Activated CD8-positive, alpha-beta T cell treated with anti-CD3 and anti-CD28 coated beads for 36 hours (primary cell): ENCODE data around the gene LRMDA. TPM values are rescaled to one million over a fixed set of nuclear protein-coding genes. Genes with fewer than 3 reads are reported as not detected.

Experiments
- ATAC-seq: fragments of 200-7000 bp; cut with Tn5 transposase; one replicate; pipeline ENCODE4 v1.10.0; 2021; ENCODE audit warnings: mild to moderate bottlenecking, moderate library complexity
- CTCF ChIA-PET: fragments of 350-600 bp; sonication (Branson Sonifier 250); formaldehyde crosslinking; loops from one replicate; lab custom pipeline; 2021; ENCODE audit warnings: antibody characterized with exemption; lab: Charles Lee
- POLR2A ChIA-PET: fragments of 350-600 bp; sonication (Branson Sonifier 250); formaldehyde crosslinking; loops from one replicate; lab custom pipeline; 2021; ENCODE audit warnings: antibody characterized with exemption; lab: Charles Lee
- DNase-seq: peaks from one replicate; pipeline ENCODE4 v3.0.0-alpha.2; 2020
- H3K27ac Mint-ChIP-seq: one replicate; pipeline ENCODE4 v1.8.0; 2021; ENCODE audit warnings: mild to moderate bottlenecking, mixed read lengths
- H3K27me3 Mint-ChIP-seq: one replicate; pipeline ENCODE4 v1.8.0; 2021; ENCODE audit warnings: mixed read lengths
- H3K36me3 Mint-ChIP-seq: one replicate; pipeline ENCODE4 v1.8.0; 2021; ENCODE audit warnings: low read depth, mixed read lengths
- H3K4me1 Mint-ChIP-seq: one replicate; pipeline ENCODE4 v1.8.0; 2021; ENCODE audit warnings: low read depth, mixed read lengths
- H3K4me3 Mint-ChIP-seq: one replicate; pipeline ENCODE4 v1.8.0; 2021; ENCODE audit warnings: mild to moderate bottlenecking, moderate library complexity, mixed read lengths
- H3K9me3 Mint-ChIP-seq: one replicate; pipeline ENCODE4 v1.8.0; 2021; ENCODE audit warnings: mixed read lengths
- CTCF ChIP-seq: fragments of 200-600 bp; IDR thresholded peaks from one replicate; pipeline ENCODE4 v1.8.0; 2022; ENCODE audit warnings: antibody characterized with exemption, mild to moderate bottlenecking
- intact Hi-C: fragments of 100-400 bp; cut with micrococcal nuclease; formaldehyde crosslinking; loops from one replicate; pipeline ENCODE4 v1.10.0; 2022
- total RNA-seq, 2 experiments: library from RNA; stranded (reverse); gene quantifications; one replicate each; pipeline ENCODE4 v1.2.3, GENCODE V29; 2021

LRMDA gene
- total RNA-seq, 2 experiments from 2014 or later: not detected

GRCh38 chr10:76043261-76043660 is 611.8 kb downstream of the LRMDA start:
- H3K4me3 Mint-ChIP-seq: no peak overlapping the region
- POLR2A ChIA-PET: no interaction called here
- CTCF ChIA-PET: no interaction called here
- DNase-seq (no peak), ATAC-seq (no peak)
- no peak overlapping the region for H3K27ac Mint-ChIP-seq
- intact Hi-C loops: no loop called here
- no peak for TF ChIP-seq CTCF
- H3K9me3 Mint-ChIP-seq: peaks cover 4% of the 10 kb centered on the region
- H3K27me3 Mint-ChIP-seq: peaks cover 1% of the 10 kb centered on the region
- no peaks in the 10 kb centered on the region for H3K36me3 Mint-ChIP-seq
- no peaks in the 10 kb centered on the region for H3K4me1 Mint-ChIP-seq

- H3K9me3 Mint-ChIP-seq: no peaks in the 10 kb centered on the region
- DNase-seq: no peak
- H3K4me1 Mint-ChIP-seq: no peaks in the 10 kb centered on the region
- no peak overlapping the region for H3K27ac Mint-ChIP-seq
- CTCF ChIA-PET: no interaction called here
- no peak for TF ChIP-seq CTCF
- POLR2A ChIA-PET: no interaction called here
- intact Hi-C loops: no loop called here
- no peaks in the 10 kb centered on the region for H3K36me3 Mint-ChIP-seq
- no peak for ATAC-seq
- peaks cover 1% of the 10 kb centered on the region for H3K27me3 Mint-ChIP-seq
- no peak overlapping the region for H3K4me3 Mint-ChIP-seq
Observed at GRCh38 chr10:76044751-76045150, 613.3 kb downstream of the LRMDA start.

GRCh38 chr10:76045174-76045573 is 613.8 kb downstream of the LRMDA start:
- Mint-ChIP-seq H3K4me3 (no peak overlapping the region), H3K27me3 (peaks cover 1% of the 10 kb centered on the region), H3K36me3 (no peaks in the 10 kb centered on the region), H3K9me3 (no peaks in the 10 kb centered on the region), H3K4me1 (no peaks in the 10 kb centered on the region), H3K27ac (no peak overlapping the region)
- no peak for ATAC-seq
- no peak for TF ChIP-seq CTCF
- intact Hi-C loops: no loop called here
- ChIA-PET CTCF (no interaction called here), POLR2A (no interaction called here)
- DNase-seq: no peak

- H3K27ac Mint-ChIP-seq: no peak overlapping the region
- no peaks in the 10 kb centered on the region for H3K36me3 Mint-ChIP-seq
- ChIA-PET POLR2A (no interaction called here), CTCF (interaction anchor here (1.9 kb wide), 1 partner anchor 11 kb away, joined by 7 read pairs; no protein-coding TSS in a partner anchor)
- H3K4me3 Mint-ChIP-seq: no peak overlapping the region
- no peak for TF ChIP-seq CTCF
- H3K4me1 Mint-ChIP-seq: no peaks in the 10 kb centered on the region
- peaks cover 3% of the 10 kb centered on the region for H3K27me3 Mint-ChIP-seq
- H3K9me3 Mint-ChIP-seq: no peaks in the 10 kb centered on the region
- ATAC-seq (no peak), DNase-seq (no peak)
- intact Hi-C loops: no loop called here
Observed at GRCh38 chr10:76047521-76047920, 616.1 kb downstream of the LRMDA start.

- Mint-ChIP-seq H3K27ac (no peak overlapping the region), H3K36me3 (no peaks in the 10 kb centered on the region), H3K4me1 (no peaks in the 10 kb centered on the region), H3K27me3 (peaks cover 3% of the 10 kb centered on the region), H3K9me3 (no peaks in the 10 kb centered on the region), H3K4me3 (no peak overlapping the region)
- TF ChIP-seq CTCF: no peak
- ATAC-seq (no peak), DNase-seq (no peak)
- POLR2A ChIA-PET: no interaction called here
- intact Hi-C loops: no loop called here
- CTCF ChIA-PET: no interaction called here
Observed at GRCh38 chr10:76049581-76050290, 618.3 kb downstream of the LRMDA start.
